Ectodermal cell (in vitro differentiated cells): ENCODE results near the gene KCTD15.
A peak's percentile ranks its signal among the peaks of the same experiment; 100 is the strongest.
"Not testable (repeated sequence)": the region's sequence is repeated elsewhere in the genome, so short reads cannot be mapped to it uniquely, and the experiment has no call there.

Experiments
- H3K27ac ChIP-seq: 2 replicates; pipeline ENCODE4 v1.7.0; 2013; ENCODE audit warnings: mild to moderate bottlenecking, low read depth, low read length; ENCODE audit not compliant: insufficient read depth, poor library complexity, severe bottlenecking
- H3K27me3 ChIP-seq: 2 replicates; pipeline ENCODE4 v1.7.0; 2013; ENCODE audit warnings: mild to moderate bottlenecking, low read length; ENCODE audit not compliant: insufficient read depth, control insufficient read depth, poor library complexity, severe bottlenecking
- H3K36me3 ChIP-seq: one replicate; pipeline ENCODE4 v1.7.0; 2013; ENCODE audit warnings: low read length; ENCODE audit not compliant: control insufficient read depth, insufficient read depth
- H3K4me1 ChIP-seq: one replicate; pipeline ENCODE4 v1.7.0; 2013; ENCODE audit warnings: low read length; ENCODE audit not compliant: control insufficient read depth, insufficient read depth
- H3K4me3 ChIP-seq: 2 replicates; pipeline ENCODE4 v1.7.0; 2013; ENCODE audit warnings: low read depth, low read length, control low read depth; ENCODE audit not compliant: insufficient read depth
- H3K9me3 ChIP-seq: 2 replicates; pipeline ENCODE4 v1.7.0; 2013; ENCODE audit warnings: mild to moderate bottlenecking, low read length, moderate library complexity; ENCODE audit not compliant: control insufficient read depth
- WGBS, 2 experiments: methylation state at CpG; one replicate each; pipeline ENCODE4 v1.1.7; 2013; ENCODE audit warnings: missing lambda C conversion rate in 2 of 2; 5-methylcytosine and 5-hydroxymethylcytosine counted together

KCTD15 gene

GRCh38 chr19:33812388-33813330, 16.0 kb downstream of the KCTD15 start:
- H3K4me1 ChIP-seq = no peaks in the 10 kb centered on the region
- peaks cover 23% of the 10 kb centered on the region for H3K36me3 ChIP-seq
- WGBS, 2 experiments = 95% methylated on average over 28 of the region's 28 CpGs
- no peaks in the 10 kb centered on the region for H3K27me3 ChIP-seq
- no peak overlapping the region for H3K4me3 ChIP-seq
- H3K27ac ChIP-seq = no peak overlapping the region
- H3K9me3 ChIP-seq = no peaks in the 10 kb centered on the region

GRCh38 chr19:33813391-33814101, 16.9 kb downstream of the KCTD15 start:
- WGBS, 2 experiments = 91 to 92% methylated on average over 16 of the region's 16 CpGs
- Histone ChIP-seq H3K27me3 (peaks cover 1% of the 10 kb centered on the region), H3K27ac (no peak overlapping the region), H3K9me3 (no peaks in the 10 kb centered on the region), H3K36me3 (peaks cover 14% of the 10 kb centered on the region), H3K4me3 (no peak overlapping the region), H3K4me1 (peaks cover 1% of the 10 kb centered on the region)

GRCh38 chr19:33814181-33815165, 17.8 kb downstream of the KCTD15 start:
- Histone ChIP-seq H3K4me3 (no peak overlapping the region), H3K4me1 (peaks cover 8% of the 10 kb centered on the region), H3K27ac (no peak overlapping the region), H3K36me3 (peaks cover 12% of the 10 kb centered on the region), H3K9me3 (no peaks in the 10 kb centered on the region), H3K27me3 (peaks cover 4% of the 10 kb centered on the region)
- 93 to 94% methylated on average over 21 of the region's 21 CpGs for WGBS, 2 experiments

- H3K36me3 ChIP-seq = peaks cover 7% of the 10 kb centered on the region
- no peaks in the 10 kb centered on the region for H3K9me3 ChIP-seq
- no peak overlapping the region for H3K27ac ChIP-seq
- peaks cover 11% of the 10 kb centered on the region for H3K4me1 ChIP-seq
- peaks cover 12% of the 10 kb centered on the region for H3K27me3 ChIP-seq
- no peak overlapping the region for H3K4me3 ChIP-seq
- WGBS, 2 experiments = 90 to 91% methylated on average over 15 of the region's 15 CpGs
These were observed 19.0 kb downstream of the KCTD15 start for GRCh38 chr19:33815380-33816340.

GRCh38 chr19:33818411-33818810, 21.7 kb downstream of the KCTD15 start:
- Histone ChIP-seq H3K27ac (no peak overlapping the region), H3K4me3 (no peak overlapping the region), H3K4me1 (peaks cover 15% of the 10 kb centered on the region), H3K27me3 (peaks cover 20% of the 10 kb centered on the region), H3K9me3 (no peaks in the 10 kb centered on the region), H3K36me3 (no peaks in the 10 kb centered on the region)
- WGBS, 2 experiments = 91% methylated on average over 4 of the region's 4 CpGs

GRCh38 chr19:33819078-33819477, 22.4 kb downstream of the KCTD15 start:
- not testable (repeated sequence) for H3K27ac ChIP-seq, H3K9me3 ChIP-seq, H3K4me3 ChIP-seq, H3K36me3 ChIP-seq
- WGBS, 2 experiments = 91% methylated on average over 7 of the region's 7 CpGs
- peaks cover 15% of the 10 kb centered on the region for H3K4me1 ChIP-seq
- peaks cover 20% of the 10 kb centered on the region for H3K27me3 ChIP-seq

GRCh38 chr19:33819506-33819879, 22.8 kb downstream of the KCTD15 start:
- Histone ChIP-seq H3K36me3 (no peaks in the 10 kb centered on the region), H3K4me3 (peak overlapping the region; percentile 42), H3K27ac (peak overlapping the region; percentile 22), H3K9me3 (no peaks in the 10 kb centered on the region), H3K4me1 (peaks cover 15% of the 10 kb centered on the region), H3K27me3 (peaks cover 20% of the 10 kb centered on the region)
- WGBS, 2 experiments = 15 to 21% methylated on average over 10 of the region's 10 CpGs

GRCh38 chr19:33819880-33820781, 23.5 kb downstream of the KCTD15 start:
- peaks cover 15% of the 10 kb centered on the region for H3K4me1 ChIP-seq
- H3K9me3 ChIP-seq = no peaks in the 10 kb centered on the region
- H3K27me3 ChIP-seq = peaks cover 20% of the 10 kb centered on the region
- peak overlapping the region; percentile 22 for H3K27ac ChIP-seq
- H3K36me3 ChIP-seq = no peaks in the 10 kb centered on the region
- WGBS, 2 experiments = 9 to 10% methylated on average over 61 of the region's 61 CpGs
- H3K4me3 ChIP-seq = peak overlapping the region; percentile 42
